Smooth muscle cell of the brain vasculature (primary cell): ENCODE data around the gene IWS1.
"Not testable (repeated sequence)": the region's sequence is repeated elsewhere in the genome, so short reads cannot be mapped to it uniquely, and the experiment has no call there.

Experiments used
- DNase-seq: peaks from one replicate; pipeline ENCODE4 v3.0.0-alpha.2; 2012; ENCODE audit warnings: low read depth, low spot score

IWS1 gene

DNA sequence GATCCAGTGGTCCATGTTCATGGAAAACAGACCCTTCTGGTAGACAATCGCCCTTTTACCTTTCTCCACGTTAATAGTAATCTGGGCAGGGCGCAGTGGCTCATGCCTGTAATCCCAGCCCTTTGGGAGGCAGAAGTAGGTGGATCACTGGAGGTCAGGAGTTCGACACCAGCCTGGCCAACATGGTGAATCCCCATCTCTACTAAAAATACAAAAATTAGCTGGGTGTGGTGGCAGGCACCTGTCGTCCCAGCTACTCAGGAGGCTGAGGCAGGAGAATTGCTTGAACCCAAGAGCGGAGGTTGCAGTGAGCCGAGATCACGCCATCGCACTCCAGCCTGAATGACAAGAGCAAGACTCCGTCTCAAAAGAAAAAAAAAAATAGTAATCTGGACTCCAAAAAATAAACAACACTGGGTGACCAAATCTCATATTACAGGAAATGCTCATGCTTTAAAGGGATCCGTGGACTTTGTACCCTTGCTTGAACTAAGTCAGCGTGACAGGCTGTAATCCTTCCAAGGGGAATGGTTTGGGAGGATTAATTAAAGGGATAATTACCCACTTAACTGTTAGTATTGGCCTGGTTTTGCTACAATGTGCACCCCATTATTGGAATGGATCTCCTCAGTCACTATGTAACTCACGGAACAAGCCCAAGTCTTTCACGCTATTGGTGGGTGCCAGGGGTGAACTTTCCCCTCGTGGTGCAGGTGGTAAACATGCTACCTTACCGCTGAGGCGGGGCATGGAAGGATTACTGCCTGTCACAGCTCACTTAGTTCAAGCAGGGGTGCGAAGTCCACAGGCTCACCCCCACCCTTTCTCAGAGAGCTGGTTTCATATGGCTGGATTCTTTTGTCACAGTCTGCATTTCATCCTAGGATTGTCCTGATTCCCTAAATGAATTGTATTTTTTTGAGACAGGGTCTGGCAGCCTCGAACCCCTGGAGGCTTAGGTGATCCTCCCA is 71.4 kb downstream of the IWS1 start:
- DNase-seq, result no peak

DNA sequence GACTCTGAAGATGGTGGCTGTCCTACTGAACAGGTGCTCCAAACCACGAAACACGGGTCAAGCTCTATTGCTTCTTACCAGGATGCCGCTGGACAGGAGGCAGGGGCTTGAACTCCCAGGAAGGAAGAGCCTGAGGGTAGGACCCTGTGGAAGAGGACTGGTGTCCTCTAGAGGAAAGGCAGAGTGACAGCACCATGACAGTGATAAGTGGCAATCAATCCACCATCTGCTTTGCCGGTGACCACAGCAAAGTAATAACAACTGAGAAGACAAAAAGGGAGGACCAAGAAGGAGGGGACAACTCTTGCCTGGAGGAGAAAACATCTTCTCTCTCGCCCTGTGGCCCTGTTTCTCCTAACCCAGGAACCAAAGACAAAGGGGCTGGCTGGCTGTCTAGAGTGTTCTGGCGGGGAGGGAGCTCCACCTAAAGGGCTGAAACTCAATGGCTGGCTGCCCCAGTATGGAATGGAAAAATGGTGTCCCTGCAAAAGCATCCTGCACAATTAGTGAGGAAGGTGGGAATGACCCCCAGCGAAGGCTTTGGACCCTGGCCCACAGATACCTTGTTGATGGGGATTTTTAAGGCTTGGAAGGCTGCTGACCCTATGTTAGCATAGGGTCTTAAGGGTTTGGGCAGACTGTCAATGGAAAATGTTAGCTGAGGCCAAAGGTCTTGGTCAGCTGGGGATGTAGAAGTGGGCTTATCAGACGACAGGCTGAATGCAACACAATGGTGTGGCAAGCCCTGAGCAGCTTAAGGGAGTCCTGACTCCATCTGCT is 72.7 kb downstream of the IWS1 start:
- no peak for DNase-seq

DNA sequence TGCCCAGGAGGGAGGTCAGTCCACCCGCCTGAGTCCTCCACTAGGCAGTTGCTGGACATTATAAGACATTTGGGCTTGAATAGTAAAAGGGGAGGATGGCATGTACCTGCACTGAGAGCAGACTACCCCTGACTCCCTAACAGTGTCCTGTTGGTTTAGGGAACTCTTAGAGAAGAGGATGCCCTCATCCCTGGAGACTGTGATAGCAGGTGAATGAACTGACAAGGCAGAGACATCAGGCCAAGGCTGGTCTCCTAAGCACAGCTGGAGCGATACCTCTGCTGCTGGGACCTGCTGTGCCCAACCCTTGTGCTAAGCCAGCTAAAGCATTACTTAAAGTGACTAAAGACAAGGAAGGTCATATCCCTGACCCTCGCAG is 73.3 kb downstream of the IWS1 start:
- no peak for DNase-seq

DNA sequence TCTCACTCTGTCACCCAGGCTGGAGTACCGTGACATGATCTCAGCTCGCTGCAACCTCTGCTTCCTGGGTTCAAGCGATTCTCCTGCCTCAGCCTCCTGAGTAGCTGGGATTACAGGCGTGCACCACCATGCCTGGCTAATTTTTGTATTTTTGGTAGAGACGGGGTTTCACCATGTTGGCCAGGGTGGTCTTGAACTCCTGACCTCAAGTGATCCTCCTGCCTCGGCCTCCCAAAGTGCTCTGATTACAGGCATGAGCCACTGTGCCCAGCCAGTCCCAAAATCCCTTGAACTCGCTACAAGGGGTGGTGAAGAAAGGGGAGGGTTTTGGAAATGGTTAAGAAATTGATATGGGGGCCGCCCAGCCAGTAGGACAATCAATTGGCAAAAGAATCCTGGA is 73.9 kb downstream of the IWS1 start:
- DNase-seq, result not testable (repeated sequence)

DNA sequence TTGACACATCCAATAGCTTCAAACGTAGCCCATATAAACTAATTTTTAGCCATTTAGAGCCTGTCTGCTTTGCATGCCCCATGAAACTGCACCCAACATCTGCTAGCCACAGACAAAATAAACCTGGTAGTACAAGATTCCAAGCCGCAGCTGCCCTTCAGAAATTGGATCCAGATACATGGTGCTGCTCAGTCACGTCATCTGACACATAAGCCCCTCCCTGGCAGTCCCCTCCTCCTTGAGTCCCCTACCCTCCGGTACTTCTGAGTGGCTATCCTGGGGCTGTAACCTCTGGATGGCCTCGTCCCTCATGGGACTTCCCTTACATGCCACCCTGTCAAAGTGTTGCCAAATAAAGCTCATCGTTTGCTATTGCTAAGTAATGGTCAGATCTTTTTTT is 74.3 kb downstream of the IWS1 start:
- DNase-seq, result no peak

DNA sequence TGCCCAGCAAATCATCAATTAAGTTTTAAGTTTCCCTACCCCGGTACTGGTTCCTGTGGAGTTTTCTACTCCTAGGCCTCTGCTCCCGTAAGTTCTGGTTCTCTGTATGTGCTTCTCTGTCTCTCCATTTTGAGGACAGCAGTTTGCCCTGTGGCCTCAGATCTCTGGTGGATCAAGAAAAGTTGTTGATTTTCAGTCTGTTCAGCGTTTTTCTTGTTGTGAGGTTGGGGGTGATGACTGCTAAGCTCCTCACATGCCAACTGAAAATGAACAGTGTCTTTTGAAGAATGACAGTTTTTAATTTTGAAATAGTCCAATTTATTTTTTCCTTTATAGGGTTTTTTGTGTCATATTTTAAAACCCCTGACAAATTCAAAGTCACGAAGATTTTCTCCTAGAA is 76.4 kb downstream of the IWS1 start:
- DNase-seq, result no peak

DNA sequence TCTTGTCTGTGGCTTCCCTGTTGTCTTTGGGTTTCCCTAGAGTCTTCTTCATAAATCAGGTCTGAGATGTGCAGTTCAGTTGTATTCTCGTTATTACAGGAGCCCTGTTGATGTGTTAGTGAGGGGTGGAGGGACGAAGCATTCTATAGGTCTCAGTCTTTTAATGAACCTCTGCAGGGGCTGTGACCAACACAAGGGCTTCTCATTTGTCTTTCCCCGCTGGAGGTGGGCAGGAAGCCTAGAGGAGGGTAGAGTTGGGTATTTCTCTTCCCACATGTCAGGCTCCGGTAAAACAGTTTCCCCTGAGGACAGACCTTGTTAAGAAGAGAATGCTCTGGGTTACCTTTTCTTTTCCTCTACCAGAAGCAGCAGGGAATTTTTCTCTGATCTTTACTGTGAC is 76.9 kb downstream of the IWS1 start:
- DNase-seq, result no peak

DNA sequence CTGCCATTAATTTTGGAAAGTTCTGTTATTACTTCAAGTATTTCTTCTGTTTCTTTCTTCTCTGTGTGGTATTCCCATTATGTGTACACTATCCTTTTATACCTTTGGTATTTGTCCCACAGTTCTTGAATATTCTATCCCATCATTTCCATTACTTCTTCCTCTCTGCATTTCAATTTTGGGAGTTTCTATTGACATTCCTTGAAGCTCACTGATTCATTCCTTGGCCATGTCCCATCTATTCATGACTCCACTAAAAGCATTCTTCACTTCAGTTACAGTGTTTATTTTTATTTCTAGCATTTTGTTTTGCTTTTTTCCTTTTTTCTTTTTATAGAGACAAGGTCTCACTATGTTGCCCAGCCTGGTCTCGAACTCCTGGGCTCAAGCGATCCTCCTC is 77.8 kb downstream of the IWS1 start:
- DNase-seq, result no peak

DNA sequence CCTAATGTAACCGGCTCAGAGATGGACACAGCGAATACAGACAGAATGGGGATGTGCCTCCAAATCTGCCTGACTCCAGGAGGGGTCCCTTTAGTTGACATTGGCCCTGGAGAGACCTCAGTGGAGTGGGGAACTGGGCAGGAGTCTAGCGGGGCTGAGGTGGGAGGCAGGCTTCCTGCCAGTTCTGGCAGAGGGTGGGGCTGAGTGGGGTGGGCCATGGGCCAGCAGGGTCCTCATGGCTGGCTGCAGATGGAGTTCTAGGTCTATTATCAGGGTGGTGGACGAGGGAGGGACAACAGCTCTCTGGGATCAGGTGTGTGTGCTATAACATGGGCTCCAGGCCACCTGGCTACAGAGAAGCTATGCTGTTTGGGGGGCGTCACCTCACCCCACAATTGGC is 86.9 kb downstream of the IWS1 start:
- DNase-seq, result no peak

DNA sequence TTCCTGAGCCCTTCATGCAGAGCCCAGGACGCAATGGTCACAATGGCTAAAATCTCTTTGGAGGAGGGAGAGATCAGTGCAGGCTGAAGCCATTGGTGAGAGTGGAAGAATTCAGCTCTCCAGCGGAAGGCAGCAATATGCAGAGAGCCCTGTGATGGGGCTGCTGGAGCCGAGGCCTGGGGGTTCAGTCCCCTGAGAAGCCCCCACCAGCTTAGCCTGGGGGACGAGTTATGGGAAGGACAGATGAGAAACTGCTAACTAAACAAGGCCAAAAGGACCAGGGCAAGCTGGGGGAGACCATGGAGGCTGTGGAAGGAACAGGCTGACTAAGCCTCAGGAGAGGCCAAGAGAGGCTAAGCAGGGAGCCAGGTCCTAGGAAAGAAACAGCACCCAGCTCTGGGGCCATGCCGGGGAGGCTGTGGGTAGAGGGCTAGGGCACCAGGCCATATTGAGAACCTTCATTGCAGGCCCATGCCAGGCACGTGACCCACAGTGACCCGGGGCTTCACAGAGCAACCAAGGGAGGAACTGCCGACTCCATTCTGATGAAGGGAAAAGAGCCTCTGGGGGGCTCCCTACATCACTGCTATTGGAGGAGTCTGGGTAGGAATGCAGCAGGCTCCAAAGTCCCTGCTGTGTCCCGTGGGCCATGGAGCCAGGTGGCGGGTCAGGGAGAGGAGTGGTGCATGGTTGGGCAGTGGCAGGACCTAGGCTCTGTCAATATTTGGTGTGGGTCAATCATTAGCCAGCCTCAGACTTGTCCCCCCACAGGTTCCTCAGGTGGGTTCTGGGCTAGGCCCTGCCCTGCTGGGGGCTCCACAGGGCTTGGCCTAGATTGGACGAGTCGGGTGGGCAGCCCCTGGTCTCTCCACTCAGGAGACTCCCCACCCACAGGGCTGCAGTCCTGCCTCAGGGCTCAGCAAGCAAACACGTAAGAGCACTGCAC is 88.2 kb downstream of the IWS1 start:
- no peak for DNase-seq

DNA sequence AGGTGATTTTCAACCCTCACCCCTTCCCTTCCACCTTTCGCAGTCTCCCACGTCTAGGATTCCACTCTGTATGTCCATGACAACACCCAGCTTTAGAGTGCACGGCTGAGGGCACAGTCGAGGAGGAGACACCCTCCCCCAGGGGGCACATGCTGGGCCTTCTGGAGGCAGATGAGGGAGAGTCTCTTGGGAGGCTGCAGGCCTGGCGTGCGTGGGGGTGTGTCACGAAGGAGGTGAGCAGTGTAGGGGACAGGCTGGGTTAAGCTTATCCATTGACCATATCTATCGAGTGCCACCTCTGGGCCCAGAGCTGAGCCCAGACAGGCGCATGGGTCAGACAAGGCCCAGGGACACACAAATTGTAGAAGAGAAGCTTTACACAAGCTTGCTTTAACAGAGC is 89.2 kb downstream of the IWS1 start:
- no peak for DNase-seq

DNA sequence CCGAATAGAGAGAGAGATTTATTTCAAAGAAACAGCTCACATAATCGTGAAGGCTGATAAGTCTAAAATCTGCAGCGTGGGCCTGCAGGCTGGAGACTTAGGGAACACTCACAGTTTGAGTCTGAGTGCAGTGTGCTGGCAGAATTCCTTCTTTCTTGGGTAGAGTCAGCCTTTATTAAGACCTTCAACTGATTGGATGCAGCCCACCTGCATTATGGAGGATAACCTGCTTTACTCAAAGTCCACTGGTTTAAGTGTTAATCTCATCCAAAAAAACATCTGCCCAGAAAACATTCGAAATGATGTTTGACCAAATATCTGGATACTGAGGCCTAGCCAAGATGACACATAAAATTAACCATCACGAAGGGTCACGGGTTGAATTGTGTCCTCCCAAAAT is 91.8 kb downstream of the IWS1 start:
- DNase-seq, result no peak

DNA sequence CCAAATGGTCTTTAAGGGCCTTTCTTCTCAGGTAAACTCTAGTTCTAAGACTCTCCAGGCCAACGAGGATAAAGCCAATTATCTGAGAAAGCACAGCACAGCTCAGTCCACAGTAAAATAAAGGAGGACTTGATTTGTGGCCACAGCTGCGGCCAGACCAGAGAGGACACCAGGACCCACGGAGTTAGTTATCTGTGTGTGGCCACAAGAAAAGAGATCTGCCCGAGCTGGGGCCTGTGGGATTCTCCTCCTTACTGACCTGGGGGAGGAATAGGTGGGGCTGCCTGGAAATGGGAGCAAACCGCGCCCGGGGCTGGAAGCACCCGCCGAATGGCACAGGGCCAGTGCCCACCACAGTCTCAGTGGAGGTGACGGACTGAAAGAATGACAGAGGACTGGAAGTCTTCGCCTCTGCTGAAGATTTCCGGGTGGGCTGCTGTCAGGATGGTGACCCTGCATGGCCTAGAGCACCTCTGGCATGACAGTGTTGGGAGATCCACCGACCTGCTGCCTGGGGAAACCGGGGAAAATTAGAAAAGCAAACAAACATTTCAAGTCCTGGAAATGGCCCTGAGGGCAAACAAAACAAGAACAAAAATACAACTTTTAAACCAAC is 94.8 kb downstream of the IWS1 start:
- no peak for DNase-seq
